ENCODE measurements around the gene ARHGAP24. TPM values are rescaled to one million over a fixed set of nuclear protein-coding genes. Genes with fewer than 3 reads are reported as not detected.
"Not testable (repeated sequence)": the region's sequence is repeated elsewhere in the genome, so short reads cannot be mapped to it uniquely, and the experiment has no call there.

Gene ARHGAP24
- polyA plus RNA-seq, 2 of the 4 experiments (the other 2 are of a cell fraction), result 1.7 to 12.1 TPM

- no peak overlapping the region for H3K4me3 ChIP-seq
- 72% methylated on average over 4 of the region's 4 CpGs for WGBS (ENCODE audit: missing lambda C conversion rate)
- H3K4me2 ChIP-seq, result no peak overlapping the region
- FAIRE-seq (no peak), DNase-seq (ENCODE audit: low read depth in 1 of 2, low spot score in 1 of 2) (no peak), ATAC-seq (no peak)
- ChIA-PET CTCF (interaction anchor here (1.0 kb wide), 1 partner anchor 41 kb away, joined by 3 read pairs; no protein-coding TSS in a partner anchor), POLR2A (no interaction called here)
- no peaks in the 10 kb centered on the region for H3K4me1 ChIP-seq
- TF ChIP-seq MYC (IDR thresholded peaks at IDR 0.05; ENCODE audit: borderline replicate concordance, low read length) (no peak), CTCF (IDR thresholded peaks at IDR 0.05) (no peak), FOSL2 (IDR thresholded peaks at IDR 0.05) (no peak), FOSL2 (CRISPR knock-in tag; IDR thresholded peaks at IDR 0.05) (no peak), ZNF302 (CRISPR knock-in tag; IDR thresholded peaks at IDR 0.05) (no peak), RCOR1 (IDR thresholded peaks at IDR 0.05; ENCODE audit: low read depth, low read length) (no peak), HOXB13 (CRISPR knock-in tag; IDR thresholded peaks at IDR 0.05; ENCODE audit: low read depth) (no peak), GATA3 (IDR thresholded peaks at IDR 0.05; ENCODE audit: borderline replicate concordance) (no peak), POLR2A (IDR thresholded peaks at IDR 0.05; ENCODE audit: low read length) (no peak), CHD4 (IDR thresholded peaks at IDR 0.05; ENCODE audit: borderline replicate concordance) (no peak), EHMT2 (IDR thresholded peaks at IDR 0.05; ENCODE audit: low read depth) (no peak), ESRRA (IDR thresholded peaks at IDR 0.05; ENCODE audit: borderline replicate concordance, low read length) (no peak), EP300 (IDR thresholded peaks at IDR 0.05) (no peak), CEBPB (IDR thresholded peaks at IDR 0.05) (no peak), FOXS1 (CRISPR knock-in tag; IDR thresholded peaks at IDR 0.05) (no peak), JUN (IDR thresholded peaks at IDR 0.05) (no peak), ZSCAN20 (CRISPR knock-in tag; IDR thresholded peaks at IDR 0.05) (no peak), SMC3 (IDR thresholded peaks at IDR 0.05) (no peak), BHLHE40 (IDR thresholded peaks at IDR 0.05; ENCODE audit: low read depth, low read length) (no peak)
- TF ChIP-seq, protein P1, sequence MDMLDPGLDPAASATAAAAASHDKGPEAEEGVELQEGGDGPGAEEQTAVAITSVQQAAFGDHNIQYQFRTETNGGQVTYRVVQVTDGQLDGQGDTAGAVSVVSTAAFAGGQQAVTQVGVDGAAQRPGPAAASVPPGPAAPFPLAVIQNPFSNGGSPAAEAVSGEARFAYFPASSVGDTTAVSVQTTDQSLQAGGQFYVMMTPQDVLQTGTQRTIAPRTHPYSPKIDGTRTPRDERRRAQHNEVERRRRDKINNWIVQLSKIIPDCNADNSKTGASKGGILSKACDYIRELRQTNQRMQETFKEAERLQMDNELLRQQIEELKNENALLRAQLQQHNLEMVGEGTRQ (IDR thresholded peaks at IDR 0.05), result no peak
- H3K27ac ChIP-seq, result no peak overlapping the region
- H3K9me3 ChIP-seq, result no peaks in the 10 kb centered on the region
These were observed 362.4 kb downstream of the ARHGAP24 start for GRCh38 chr4:85837439-85837733.

DNA sequence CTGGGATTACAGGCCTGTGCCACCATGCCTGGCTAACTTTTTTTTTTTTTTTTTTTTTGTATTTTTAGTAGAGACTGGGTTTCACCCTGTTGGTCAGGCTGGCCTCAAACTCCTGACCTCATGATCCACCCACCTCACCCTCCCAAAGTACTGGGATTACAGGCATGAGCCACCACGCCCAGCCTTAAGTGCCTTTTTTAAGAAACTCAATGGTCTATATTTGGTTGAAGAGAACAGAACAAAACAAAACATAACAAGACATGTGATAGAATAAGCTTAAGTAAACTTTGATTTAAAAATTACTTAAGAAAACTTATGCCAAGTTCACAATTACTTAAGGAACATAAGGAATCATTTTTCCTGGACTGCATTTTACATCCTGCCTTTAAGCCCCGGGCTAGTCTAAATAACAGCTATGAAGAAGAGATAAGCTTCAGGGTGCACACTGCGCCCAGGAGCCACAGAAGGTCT is 365.1 kb downstream of the ARHGAP24 start:
- POLR2A ChIA-PET; ATAC-seq; DNase-seq (ENCODE audit: low read depth in 1 of 2, low spot score in 1 of 2): not testable (repeated sequence)

DNA sequence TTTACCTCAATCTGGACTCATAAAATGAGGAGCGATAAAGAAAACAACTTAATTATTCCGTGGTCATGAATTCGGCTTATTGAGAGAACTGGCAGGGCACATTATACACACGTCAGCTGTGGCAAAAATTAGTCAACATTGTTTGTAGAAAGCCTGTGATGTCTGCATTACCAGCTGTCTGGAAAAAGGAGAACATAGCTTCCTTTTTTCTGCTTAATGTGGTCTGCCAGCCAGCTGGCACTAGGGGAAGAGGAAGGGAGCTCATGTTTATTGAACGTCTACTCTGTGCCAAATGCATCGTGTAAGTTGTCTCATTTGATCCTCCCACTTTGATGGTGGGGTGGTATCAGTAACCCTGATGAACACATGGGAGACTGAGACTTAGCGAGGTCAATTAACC is 367.6 kb downstream of the ARHGAP24 start:
- TF ChIP-seq EHMT2 (IDR thresholded peaks at IDR 0.05; ENCODE audit: low read depth) (no peak), KDM1A (IDR thresholded peaks at IDR 0.05; ENCODE audit: low read depth) (no peak), SREBF2 (IDR thresholded peaks at IDR 0.05) (no peak), NPAS2 (CRISPR knock-in tag; IDR thresholded peaks at IDR 0.05; ENCODE audit: borderline replicate concordance) (no peak), CHD4 (IDR thresholded peaks at IDR 0.05; ENCODE audit: borderline replicate concordance) (no peak), ATOH8 (CRISPR knock-in tag; IDR thresholded peaks at IDR 0.05; ENCODE audit: low read depth) (no peak), ESRRA (IDR thresholded peaks at IDR 0.05; ENCODE audit: borderline replicate concordance, low read length) (no peak), RARB (CRISPR knock-in tag; IDR thresholded peaks at IDR 0.05) (no peak)
- WGBS (ENCODE audit: missing lambda C conversion rate), result 88% methylated on average over 7 of the region's 7 CpGs
- no peak for DNase-seq (ENCODE audit: low read depth in 1 of 2, low spot score in 1 of 2)
- POLR2A ChIA-PET, result no interaction called here
- no peak overlapping the region for H3K27ac ChIP-seq
- H3K4me1 ChIP-seq, result no peaks in the 10 kb centered on the region
- no peaks in the 10 kb centered on the region for H3K9me3 ChIP-seq
- no peak overlapping the region for H3K4me3 ChIP-seq
- H3K4me2 ChIP-seq, result no peak overlapping the region
- no peak for ATAC-seq
- CTCF ChIA-PET, result no interaction called here
- FAIRE-seq, result no peak

More for the DNA sequence above, 365.1 kb downstream of the ARHGAP24 start:
- FAIRE-seq, H3K27ac ChIP-seq, H3K4me2 ChIP-seq, CTCF ChIA-PET, H3K4me1 ChIP-seq, H3K9me3 ChIP-seq, H3K4me3 ChIP-seq: not testable (repeated sequence)
- 80% methylated on average over 3 of the region's 3 CpGs for WGBS (ENCODE audit: missing lambda C conversion rate)

GRCh38 chr4:85853740-85854139 is 378.8 kb downstream of the ARHGAP24 start:
- H3K4me3 ChIP-seq; POLR2A ChIA-PET; FAIRE-seq; ATAC-seq; H3K4me2 ChIP-seq; H3K27ac ChIP-seq; DNase-seq (ENCODE audit: low read depth in 1 of 2, low spot score in 1 of 2); H3K4me1 ChIP-seq; CTCF ChIA-PET; H3K9me3 ChIP-seq: not testable (repeated sequence)
- 90% methylated on average over 6 of the region's 6 CpGs for WGBS (ENCODE audit: missing lambda C conversion rate)

Data from A549 (cell line).